GM20000 (cell line): ENCODE results near the gene ZBTB21.
"Not testable (repeated sequence)": the region's sequence is repeated elsewhere in the genome, so short reads cannot be mapped to it uniquely, and the experiment has no call there.

ENCODE experiments used
- DNase-seq: peaks from one replicate; pipeline ENCODE4 v3.0.0; 2012; ENCODE audit warnings: low spot score
- CTCF ChIP-seq: IDR thresholded peaks from 2 replicates; pipeline ENCODE4 v1.5.1; 2012; ENCODE audit warnings: mild to moderate bottlenecking, control low read depth; ENCODE audit errors: extremely low read depth, missing control alignments

Gene ZBTB21

GRCh38 chr21:41953831-41954653 is 56.1 kb downstream of the ZBTB21 start, which contains the start of gene C2CD2:
Gene C2CD2, minus strand, starts transcription at chr21:41954018. Its CDS starts 370 bp downstream, at chr21:41953648.
- TF ChIP-seq CTCF, result no peak
- peak; percentile 98 for DNase-seq

GRCh38 chr21:41953249-41953830 is 56.8 kb downstream of the ZBTB21 start:
- TF ChIP-seq CTCF, result no peak
- DNase-seq, result peak; percentile 79

- TF ChIP-seq CTCF, result no peak
- DNase-seq, result peak; percentile 56
These were observed 57.5 kb downstream of the ZBTB21 start for GRCh38 chr21:41952568-41953248.

- TF ChIP-seq CTCF, result no peak
- no peak for DNase-seq
These were observed 58.1 kb downstream of the ZBTB21 start for GRCh38 chr21:41951876-41952567.

- TF ChIP-seq CTCF, result no peak
- DNase-seq, result no peak
These were observed 59.2 kb downstream of the ZBTB21 start for GRCh38 chr21:41950941-41951351.

- not testable (repeated sequence) for DNase-seq
These were observed 60.5 kb downstream of the ZBTB21 start for GRCh38 chr21:41949631-41950030.

GRCh38 chr21:41948901-41949300 is 61.3 kb downstream of the ZBTB21 start:
- no peak for TF ChIP-seq CTCF
- no peak for DNase-seq
